ENCODE data around the gene FAM200B.
"Not testable (repeated sequence)": the region's sequence is repeated elsewhere in the genome, so short reads cannot be mapped to it uniquely, and the experiment has no call there.

Gene FAM200B

GRCh38 chr4:15719506-15719905 is 37.9 kb downstream of the FAM200B start:
- no peak overlapping the region for H3K9ac ChIP-seq
- H3K4me1 ChIP-seq, result no peaks in the 10 kb centered on the region
- TF ChIP-seq CTCF (IDR thresholded peaks at IDR 0.05), result no peak
- H3K4me3 ChIP-seq (ENCODE audit: low read depth, low read length), result no peak overlapping the region
- H3K27ac ChIP-seq, result no peak overlapping the region
- H3K9me3 ChIP-seq (ENCODE audit: control insufficient read depth, low read length), result no peaks in the 10 kb centered on the region
- no peaks in the 10 kb centered on the region for H3K36me3 ChIP-seq (ENCODE audit: control insufficient read depth, insufficient read depth, low read length)
- H2AFZ ChIP-seq, result no peak overlapping the region
- H3K79me2 ChIP-seq, result no peaks in the 10 kb centered on the region
- H3K4me2 ChIP-seq (ENCODE audit: low read length), result no peak overlapping the region
- H3K27me3 ChIP-seq (ENCODE audit: control insufficient read depth, insufficient read depth, low read length), result no peaks in the 10 kb centered on the region

- no peak overlapping the region for H3K9ac ChIP-seq
- H3K36me3 ChIP-seq (ENCODE audit: control insufficient read depth, insufficient read depth, low read length), result no peaks in the 10 kb centered on the region
- H3K4me1 ChIP-seq, result no peaks in the 10 kb centered on the region
- H3K4me2 ChIP-seq (ENCODE audit: low read length), result no peak overlapping the region
- H3K27ac ChIP-seq, result no peak overlapping the region
- no peak for TF ChIP-seq CTCF (IDR thresholded peaks at IDR 0.05)
- H2AFZ ChIP-seq, result no peak overlapping the region
- no peaks in the 10 kb centered on the region for H3K9me3 ChIP-seq (ENCODE audit: control insufficient read depth, low read length)
- no peak overlapping the region for H3K4me3 ChIP-seq (ENCODE audit: low read depth, low read length)
- H3K79me2 ChIP-seq, result no peaks in the 10 kb centered on the region
- H3K27me3 ChIP-seq (ENCODE audit: control insufficient read depth, insufficient read depth, low read length), result no peaks in the 10 kb centered on the region
Observed at GRCh38 chr4:15720851-15721250, 39.2 kb downstream of the FAM200B start.

GRCh38 chr4:15725608-15726007 is 44.0 kb downstream of the FAM200B start:
- H3K79me2 ChIP-seq, result no peaks in the 10 kb centered on the region
- H3K4me2 ChIP-seq (ENCODE audit: low read length), result no peak overlapping the region
- no peak overlapping the region for H3K4me3 ChIP-seq (ENCODE audit: low read depth, low read length)
- H3K27me3 ChIP-seq (ENCODE audit: control insufficient read depth, insufficient read depth, low read length), result no peaks in the 10 kb centered on the region
- H2AFZ ChIP-seq, result peak overlapping the region; percentile 17
- no peak overlapping the region for H3K27ac ChIP-seq
- no peak for TF ChIP-seq CTCF (IDR thresholded peaks at IDR 0.05)
- H3K36me3 ChIP-seq (ENCODE audit: control insufficient read depth, insufficient read depth, low read length), result no peaks in the 10 kb centered on the region
- no peaks in the 10 kb centered on the region for H3K9me3 ChIP-seq (ENCODE audit: control insufficient read depth, low read length)
- no peak overlapping the region for H3K9ac ChIP-seq
- no peaks in the 10 kb centered on the region for H3K4me1 ChIP-seq

- Histone ChIP-seq H2AFZ (no peak overlapping the region), H3K27me3 (ENCODE audit: control insufficient read depth, insufficient read depth, low read length) (no peaks in the 10 kb centered on the region), H3K27ac (no peak overlapping the region), H3K9ac (no peak overlapping the region), H3K79me2 (no peaks in the 10 kb centered on the region), H3K36me3 (ENCODE audit: control insufficient read depth, insufficient read depth, low read length) (no peaks in the 10 kb centered on the region), H3K4me2 (ENCODE audit: low read length) (no peak overlapping the region), H3K4me3 (ENCODE audit: low read depth, low read length) (no peak overlapping the region), H3K9me3 (ENCODE audit: control insufficient read depth, low read length) (no peaks in the 10 kb centered on the region), H3K4me1 (no peaks in the 10 kb centered on the region)
- peak; percentile 66 for TF ChIP-seq CTCF (IDR thresholded peaks at IDR 0.05)
Observed at GRCh38 chr4:15729910-15730533, 48.4 kb downstream of the FAM200B start.

- H3K4me2 ChIP-seq (ENCODE audit: low read length); H3K27ac ChIP-seq; H3K27me3 ChIP-seq (ENCODE audit: control insufficient read depth, insufficient read depth, low read length); H3K9ac ChIP-seq; H3K4me1 ChIP-seq; H3K4me3 ChIP-seq (ENCODE audit: low read depth, low read length); H3K9me3 ChIP-seq (ENCODE audit: control insufficient read depth, low read length); H2AFZ ChIP-seq; H3K36me3 ChIP-seq (ENCODE audit: control insufficient read depth, insufficient read depth, low read length); H3K79me2 ChIP-seq: not testable (repeated sequence)
Observed at GRCh38 chr4:15733061-15733460, 51.4 kb downstream of the FAM200B start.

Measured in parathyroid adenoma (tissue), 2 donors.